ENCODE results near the gene TMPRSS4.

GRCh38 chr11:118128310-118128709, 51.4 kb downstream of the TMPRSS4 start:
- TF ChIP-seq CTCF (IDR thresholded peaks at IDR 0.05; ENCODE audit: low read length): no peak
- no peak for TF ChIP-seq EZH2 (IDR thresholded peaks at IDR 0.05; ENCODE audit: borderline replicate concordance, low read length)
